Osteocyte (in vitro differentiated cells): ENCODE measurements around the gene METTL3. TPM values are rescaled to one million over a fixed set of nuclear protein-coding genes. Genes with fewer than 3 reads are reported as not detected.

ENCODE experiments used
- DNase-seq: peaks from one replicate; pipeline ENCODE4 v3.0.0; 2021; ENCODE audit warnings: mixed read lengths; ENCODE audit not compliant: unreplicated experiment; ENCODE audit errors: extremely low spot score
- H3K27ac Mint-ChIP-seq: one replicate; pipeline ENCODE4 v1.8.0; 2021; ENCODE audit warnings: mild to moderate bottlenecking, mixed read lengths; ENCODE audit not compliant: unreplicated experiment
- H3K27me3 Mint-ChIP-seq: one replicate; pipeline ENCODE4 v1.8.0; 2021; ENCODE audit warnings: mixed read lengths; ENCODE audit not compliant: unreplicated experiment
- H3K36me3 Mint-ChIP-seq: one replicate; pipeline ENCODE4 v1.8.0; 2021; ENCODE audit warnings: mixed read lengths; ENCODE audit not compliant: unreplicated experiment
- H3K4me1 Mint-ChIP-seq: one replicate; pipeline ENCODE4 v1.8.0; 2021; ENCODE audit warnings: mixed read lengths; ENCODE audit not compliant: unreplicated experiment
- H3K4me3 Mint-ChIP-seq: one replicate; pipeline ENCODE4 v1.8.0; 2021; ENCODE audit warnings: mild to moderate bottlenecking, moderate library complexity, mixed read lengths; ENCODE audit not compliant: unreplicated experiment
- H3K9me3 Mint-ChIP-seq: one replicate; pipeline ENCODE4 v1.8.0; 2021; ENCODE audit warnings: mixed read lengths; ENCODE audit not compliant: unreplicated experiment
- CTCF ChIP-seq: fragments of 200-600 bp; sonication (generic); IDR thresholded peaks from 2 replicates; pipeline ENCODE4 v1.5.0; 2021; ENCODE audit warnings: antibody characterized with exemption, mild to moderate bottlenecking, moderate library complexity
- total RNA-seq: library from RNA; stranded (reverse); gene quantifications from 2 replicates; pipeline ENCODE4 v1.2.1, GENCODE V29; 2021

The METTL3 gene
- total RNA-seq, 1 donor from 2014 or later = 42.9 TPM

GRCh38 chr14:21455912-21456667 is 55.0 kb downstream of the METTL3 start, which contains the start of gene CHD8:
Gene CHD8, minus strand, starts transcription at chr14:21456123. Its CDS starts 24,480 bp downstream, at chr14:21431643.
- peak; percentile 100 for DNase-seq
- Mint-ChIP-seq H3K27ac (peak within 1 kb of the TSS; percentile 100), H3K27me3 (no peaks in the 10 kb centered on the region), H3K4me1 (peaks cover 33% of the 10 kb centered on the region), H3K4me3 (peak within 1 kb of the TSS; percentile 93), H3K9me3 (no peaks in the 10 kb centered on the region), H3K36me3 (peaks cover 13% of the 10 kb centered on the region)
- TF ChIP-seq CTCF = peak; percentile 73

- peak overlapping the region; percentile 100 for H3K27ac Mint-ChIP-seq
- peak overlapping the region; percentile 93 for H3K4me3 Mint-ChIP-seq
- H3K27me3 Mint-ChIP-seq = no peaks in the 10 kb centered on the region
- no peak for TF ChIP-seq CTCF
- H3K36me3 Mint-ChIP-seq = peaks cover 11% of the 10 kb centered on the region
- no peaks in the 10 kb centered on the region for H3K9me3 Mint-ChIP-seq
- peak; percentile 86 for DNase-seq
- H3K4me1 Mint-ChIP-seq = peaks cover 35% of the 10 kb centered on the region
Observed at GRCh38 chr14:21455592-21455911, 55.6 kb downstream of the METTL3 start.

- Mint-ChIP-seq H3K9me3 (no peaks in the 10 kb centered on the region), H3K36me3 (peaks cover 10% of the 10 kb centered on the region), H3K4me1 (peaks cover 41% of the 10 kb centered on the region), H3K4me3 (peak overlapping the region; percentile 93), H3K27ac (peak overlapping the region; percentile 100), H3K27me3 (no peaks in the 10 kb centered on the region)
- no peak for DNase-seq
- no peak for TF ChIP-seq CTCF
Observed at GRCh38 chr14:21454843-21455544, 56.1 kb downstream of the METTL3 start.

- Mint-ChIP-seq H3K27me3 (no peaks in the 10 kb centered on the region), H3K27ac (no peak overlapping the region), H3K36me3 (peaks cover 5% of the 10 kb centered on the region), H3K9me3 (no peaks in the 10 kb centered on the region), H3K4me1 (peaks cover 29% of the 10 kb centered on the region), H3K4me3 (no peak overlapping the region)
- TF ChIP-seq CTCF = no peak
- no peak for DNase-seq
Observed at GRCh38 chr14:21449899-21450216, 61.3 kb downstream of the METTL3 start.

Other genes with a start within 250 kb of the METTL3 start
- gene HNRNPC, start 241.9 kb downstream of the METTL3 start, total RNA-seq = 424 and 430 TPM in 2 replicates
- gene RPGRIP1, start 231.3 kb downstream of the METTL3 start, total RNA-seq = not detected in 2 replicates
- 82.5 and 85.6 TPM in 2 replicates for gene SUPT16H, start 127.3 kb downstream of the METTL3 start, total RNA-seq
- 86.0 and 99.0 TPM in 2 replicates for gene CHD8, start 55.2 kb downstream of the METTL3 start, total RNA-seq
- gene RAB2B, start 34.4 kb downstream of the METTL3 start, total RNA-seq = 35.5 and 38.7 TPM in 2 replicates
- gene TOX4, start 34.1 kb downstream of the METTL3 start, total RNA-seq = 78.8 and 80.9 TPM in 2 replicates
- gene SALL2, start 15.0 kb upstream of the METTL3 start, total RNA-seq = 22.7 and 28.1 TPM in 2 replicates
- gene OR10G3, start 68.7 kb upstream of the METTL3 start, total RNA-seq = not detected in 2 replicates
- gene OR10G2, start 123.6 kb upstream of the METTL3 start, total RNA-seq = not detected in 2 replicates
- not detected in 2 replicates for gene OR4E2, start 142.5 kb upstream of the METTL3 start, total RNA-seq
- not detected in 2 replicates for gene OR4E1, start 162.5 kb upstream of the METTL3 start, total RNA-seq